Heart left ventricle (tissue), 13 donors: ENCODE results near the gene ASXL1.

Experiments used
- CTCF ChIP-seq, 12 donors: fragments of 200-600 bp; sonication (generic) in 4 of 12; IDR thresholded peaks; one replicate each; pipeline versions ENCODE4 v1.5.0 to v1.8.0; 2018 to 2022; ENCODE audit warnings: antibody characterized with exemption in 12 of 12, mild to moderate bottlenecking in 5 of 12
- POLR2A ChIP-seq, 2 donors: fragments of 450-650 bp; IDR thresholded peaks; one replicate each; pipeline ENCODE4 v1.6.1; 2017; ENCODE audit warnings: antibody characterized with exemption in 2 of 2, mild to moderate bottlenecking in 2 of 2, moderate library complexity in 2 of 2
- donor health status: ischemic (EF 13 %, LVEDD 7.1; RV severe dilation, severe dysfunction).
- donor health status: DM: no; HTN: yes; CAD: no.
- donor health status: DM: no; HTN: no; CAD: no.
- donor health status: ischemic (EF 25% LVEDD 6.9; RV normal size, moderate dysfunction).
- donor health status: ischemic (EF 25% LVEDD 5.7; RV mildly dilated, moderate dysfunction).
- donor health status: ischemic (EF 35%, LVEDD 5.7; RV mildly dilated, moderate dysfunction).
- donor health status: nonischemic (EF 11% LVEDD 7.7; RV severe dilation, severe dysfunction).
- donor health status: DM: yes; HTN: yes; CAD: no.
- donor health status: PGD.
- donor health status: ischemic (EF 29% LVEDD 5.4; RV normal size, mild dysfunction).
- donor health status: nonischemic (EF 23%, LVEDD 6.1; RV moderate dilation, normal function).

DNA sequence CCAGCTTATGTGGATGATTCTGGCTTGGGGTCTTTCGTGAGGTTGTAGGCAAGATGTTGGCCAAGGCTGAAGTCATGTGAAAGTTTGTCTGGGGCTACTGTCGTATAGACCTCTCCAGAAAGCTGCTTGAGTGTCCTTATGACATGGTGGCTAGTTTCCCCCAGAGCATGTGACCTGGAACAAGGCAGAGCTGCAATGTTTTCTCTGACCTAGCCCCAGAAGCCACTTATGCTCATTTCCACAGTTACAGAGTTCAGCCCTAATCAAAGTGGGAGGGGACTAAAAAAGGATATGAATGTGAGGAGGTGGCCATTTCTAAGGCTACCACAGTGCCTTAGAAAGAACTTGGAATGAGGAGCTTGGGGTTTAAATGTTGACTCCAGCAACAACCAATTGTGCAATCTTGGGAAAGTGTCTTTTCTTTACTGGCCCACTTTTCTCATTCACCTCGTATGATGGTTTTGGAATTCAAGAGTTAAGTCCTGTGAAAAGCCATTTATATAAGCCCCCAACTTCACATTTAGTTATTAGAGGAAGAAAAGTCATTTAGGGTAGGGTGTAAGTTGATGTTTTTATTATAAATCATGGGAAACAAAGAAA is 5.9 kb upstream of the ASXL1 start:
- no peak for TF ChIP-seq CTCF (IDR thresholded peaks at IDR 0.05)
- TF ChIP-seq POLR2A (IDR thresholded peaks at IDR 0.05) = no peak
